Spleen (tissue), 11 donors: ENCODE data around the gene ZNF197. TPM values are rescaled to one million over a fixed set of nuclear protein-coding genes. Genes with fewer than 3 reads are reported as not detected.
A peak's percentile ranks its signal among the peaks of the same experiment; 100 is the strongest.

Experiments used
- DNase-seq: peaks from one replicate; pipeline ENCODE4 v3.0.0-alpha.2; 2020
- H3K27ac ChIP-seq, 8 donors: fragments of 200-600 bp; sonication (generic) in 7 of 8; 1 replicate in 4 of 8; 2 replicates in 4 of 8; pipeline versions ENCODE4 v1.5.0 to v1.8.0; 2016 to 2021; ENCODE audit warnings: inconsistent platforms in 4 of 8, mild to moderate bottlenecking in 4 of 8, moderate library complexity in 1 of 8
- H3K27me3 ChIP-seq, 7 donors: fragments of 200-600 bp; sonication (generic) in 6 of 7; replicated peaks in 1 of 7; 1 replicate in 4 of 7; 2 replicates in 3 of 7; pipeline versions ENCODE4 v1.5.0 to v1.8.0; 2016 to 2021; ENCODE audit warnings: inconsistent platforms in 3 of 7, mild to moderate bottlenecking in 1 of 7
- H3K36me3 ChIP-seq, 6 donors: fragments of 200-600 bp; sonication (generic) in 5 of 6; 1 replicate in 4 of 6; 2 replicates in 2 of 6; pipeline versions ENCODE4 v1.5.0 to v1.8.0; 2016 to 2021; ENCODE audit warnings: inconsistent platforms in 2 of 6
- H3K4me1 ChIP-seq, 6 donors: fragments of 200-600 bp; sonication (generic) in 5 of 6; 1 replicate in 3 of 6; 2 replicates in 3 of 6; pipeline versions ENCODE4 v1.5.0 to v1.8.0; 2016 to 2021; ENCODE audit warnings: inconsistent platforms in 3 of 6
- H3K4me3 ChIP-seq, 8 donors: fragments of 200-600 bp; sonication (generic) in 7 of 8; 1 replicate in 4 of 8; 2 replicates in 4 of 8; pipeline versions ENCODE4 v1.5.0 to v1.8.0; 2016 to 2021; ENCODE audit warnings: inconsistent platforms in 4 of 8, mild to moderate bottlenecking in 4 of 8, moderate library complexity in 2 of 8
- H3K9me3 ChIP-seq, 8 donors: fragments of 200-600 bp; sonication (generic) in 7 of 8; 1 replicate in 4 of 8; 2 replicates in 4 of 8; pipeline versions ENCODE4 v1.5.0 to v1.8.0; 2016 to 2021; ENCODE audit warnings: inconsistent platforms in 4 of 8
- CTCF ChIP-seq, 11 experiments: fragments of 200-600 bp in 7 of 11; fragments of 450-650 bp in 4 of 11; sonication (generic) in 4 of 11; IDR thresholded peaks in 8 of 11; conservative IDR thresholded peaks in 3 of 11; 1 replicate in 7 of 11; 2 replicates in 4 of 11; pipeline versions ENCODE4 v1.4.0 to v1.8.0; 2016 to 2021; ENCODE audit warnings: antibody characterized with exemption in 11 of 11, inconsistent platforms in 4 of 11, mild to moderate bottlenecking in 1 of 11
- POLR2A ChIP-seq, 3 donors: fragments of 450-650 bp; IDR thresholded peaks; one replicate each; pipeline ENCODE4 v1.5.1; 2017; ENCODE audit warnings: antibody characterized with exemption in 3 of 3, mild to moderate bottlenecking in 1 of 3
- POLR2AphosphoS5 ChIP-seq, 3 donors: sonication (generic); formaldehyde crosslinking; IDR thresholded peaks; one replicate each; pipeline ENCODE4 v1.5.1; 2017; ENCODE audit warnings: antibody characterized with exemption in 3 of 3
- WGBS, 5 donors: extraction: QIAGEN DNeasy Blood & Tissue Kit in 3 of 5; methylation state at CpG; one replicate each; pipeline versions ENCODE4 v1.1.5 to v1.1.7; 2013 to 2018; 5-methylcytosine and 5-hydroxymethylcytosine counted together
- intact Hi-C: fragments of 100-400 bp; cut with DNase I; formaldehyde crosslinking; loops from one replicate; pipeline ENCODE4 v1.15.0; 2023; ENCODE audit warnings: low total_unique reads
- polyA plus RNA-seq, 3 donors: library from polyadenylated mRNA; stranded (reverse); fragments of 200-250 nt; gene quantifications; one replicate each; pipeline ENCODE4 v1.2.1, GENCODE V29; 2013
- total RNA-seq, 7 donors: library from RNA; depleted of rRNA in 3 of 7; stranded (reverse); fragments of >200 nt in 3 of 7; fragmentation: NEBNext Ultra II Directional in 4 of 7; extraction: Animal tissue kit (Norgen Biotek cat#: 25700) in 4 of 7; gene quantifications; one replicate each; pipeline versions ENCODE4 v1.1.0 to v1.2.1, GENCODE V29; 2016 to 2021
- donor health status: healthy with polysubstance abuse.
- donor health status: DM: no; HTN: no; CAD: no; lungs with moderate emphysema.
- donor health status: DM: no; HTN: no; CAD: no.
- donor health status: Bipolar disorder and iron deficiency.
- donor health status: healthy.
- donor health status: DM: no; HTN: no; CAD: no.
- donor health status: DM: yes; HTN: yes; CAD: no.

ZNF197 gene
- total and polyA plus RNA-seq, 10 donors = 4.9 to 21.0 (median 15.9) TPM

DNA sequence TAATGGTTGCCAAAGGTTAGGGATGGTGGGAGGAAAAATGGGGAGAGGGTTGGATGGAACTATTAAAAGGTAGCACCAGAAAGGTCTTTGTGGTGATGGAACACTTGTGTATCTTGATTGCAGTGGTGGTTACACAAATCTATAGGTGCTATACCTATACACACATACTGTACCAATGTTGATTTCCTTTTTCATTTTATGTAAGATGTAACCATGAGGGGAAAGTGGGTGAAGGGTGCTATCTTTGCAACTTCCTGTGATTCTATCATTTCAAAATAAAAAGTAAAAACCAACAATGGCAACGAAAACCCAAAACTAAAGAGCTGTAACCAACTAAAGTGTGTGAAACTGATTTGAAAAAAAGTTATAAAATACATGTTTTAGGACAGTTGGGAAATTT is 22.9 kb downstream of the ZNF197 start:
- DNase-seq = no peak
- H3K9me3 ChIP-seq = peaks cover 0 to 49% (median 36%) of the 10 kb centered on the region in 8 donors
- H3K27me3 ChIP-seq = no peaks in the 10 kb centered on the region
- intact Hi-C loops = no loop called here
- TF ChIP-seq POLR2AphosphoS5 (IDR thresholded peaks at IDR 0.05) (no peak), POLR2A (IDR thresholded peaks at IDR 0.05) (no peak), CTCF (IDR thresholded peaks at IDR 0.05 in 8 of 11, conservative IDR thresholded peaks at IDR 0.05 in 3 of 11) (no peak)
- H3K4me1 ChIP-seq = peaks cover 0 to 25% (median 15%) of the 10 kb centered on the region in 6 donors
- 67 to 76% (median 71%) methylated on average over 1 of the region's 1 CpG for WGBS, 5 donors
- no peak overlapping the region for H3K27ac ChIP-seq
- peaks cover 3 to 40% (median 27%) of the 10 kb centered on the region in 6 donors for H3K36me3 ChIP-seq
- H3K4me3 ChIP-seq = peak overlapping the region in 1 of 8 donors; percentile 77

DNA sequence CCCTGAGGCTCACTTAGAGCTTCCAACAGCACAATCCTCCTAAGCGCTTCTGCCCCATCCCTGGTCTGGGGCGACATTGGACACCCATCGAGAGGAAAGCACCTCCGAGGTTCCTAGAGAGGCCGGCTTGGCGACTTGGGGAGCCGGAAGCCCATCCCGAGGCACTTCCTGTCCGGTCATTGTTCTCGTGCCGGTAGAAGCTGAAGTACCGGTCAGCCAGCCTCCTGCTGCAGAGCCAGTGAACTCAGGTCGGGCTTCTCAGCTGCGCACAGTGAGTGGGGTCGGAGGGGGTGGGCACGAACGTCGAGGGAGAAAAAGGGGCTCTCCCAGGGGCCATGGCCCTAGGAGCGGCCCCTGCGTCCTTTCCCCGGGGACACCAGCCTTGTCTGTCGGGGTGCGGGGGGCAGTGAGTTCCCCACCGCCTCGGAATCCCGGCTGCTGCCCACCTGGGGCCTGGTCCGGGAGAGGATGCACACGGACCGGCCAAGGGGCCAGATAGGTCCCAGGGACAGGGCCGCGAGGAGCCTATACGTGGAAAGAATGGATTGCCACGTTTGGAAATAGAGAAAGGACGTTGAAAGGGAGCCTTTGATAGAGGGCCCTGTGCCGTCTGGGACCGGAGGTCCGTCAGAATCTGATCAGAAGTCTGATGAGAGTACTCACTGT is 23.9 kb downstream of the ZNF197 start, which contains the start of gene ZNF35:
Gene ZNF35, plus strand, starts transcription at position 169 of the 666 bp plus-strand sequence. CDS start 2,336 bp downstream, outside the sequence.
- intact Hi-C loops = no loop called here
- 0 to 1% (median 1%) methylated on average over 25 to 37 of the region's 37 CpGs for WGBS, 5 donors
- H3K27ac ChIP-seq = peak within 1 kb of the TSS; percentile 6 to 83 (median 74)

GRCh38 chr3:44649709-44650108 is 24.9 kb downstream of the ZNF197 start:
- DNase-seq = no peak
- Histone ChIP-seq H3K4me1 (peaks cover 0 to 25% (median 15%) of the 10 kb centered on the region in 6 donors), H3K27me3 (no peaks in the 10 kb centered on the region), H3K27ac (no peak overlapping the region), H3K4me3 (peak overlapping the region in 1 of 8 donors; percentile 77), H3K36me3 (peaks cover 0 to 43% (median 38%) of the 10 kb centered on the region in 6 donors), H3K9me3 (peaks cover 0 to 43% (median 17%) of the 10 kb centered on the region in 8 donors)
- TF ChIP-seq CTCF (IDR thresholded peaks at IDR 0.05 in 8 of 11, conservative IDR thresholded peaks at IDR 0.05 in 3 of 11) = no peak
- TF ChIP-seq POLR2A (IDR thresholded peaks at IDR 0.05) = no peak
- WGBS, 5 donors = 88 to 99% (median 91%) methylated on average over 1 of the region's 1 CpG
- intact Hi-C loops = no loop called here

More for the DNA sequence above, 23.9 kb downstream of the ZNF197 start, which contains the start of gene ZNF35:
- Histone ChIP-seq H3K36me3 (peaks cover 0 to 40% (median 29%) of the 10 kb centered on the region in 6 donors), H3K4me1 (peaks cover 0 to 25% (median 15%) of the 10 kb centered on the region in 6 donors), H3K27me3 (no peaks in the 10 kb centered on the region), H3K9me3 (peaks cover 0 to 46% (median 27%) of the 10 kb centered on the region in 8 donors), H3K4me3 (peak within 1 kb of the TSS; percentile 54 to 92 (median 78))
- peak; percentile 74 to 82 (median 81) for TF ChIP-seq POLR2AphosphoS5 (IDR thresholded peaks at IDR 0.05)
- no peak for TF ChIP-seq POLR2A (IDR thresholded peaks at IDR 0.05)
- DNase-seq = peak; percentile 90

DNA sequence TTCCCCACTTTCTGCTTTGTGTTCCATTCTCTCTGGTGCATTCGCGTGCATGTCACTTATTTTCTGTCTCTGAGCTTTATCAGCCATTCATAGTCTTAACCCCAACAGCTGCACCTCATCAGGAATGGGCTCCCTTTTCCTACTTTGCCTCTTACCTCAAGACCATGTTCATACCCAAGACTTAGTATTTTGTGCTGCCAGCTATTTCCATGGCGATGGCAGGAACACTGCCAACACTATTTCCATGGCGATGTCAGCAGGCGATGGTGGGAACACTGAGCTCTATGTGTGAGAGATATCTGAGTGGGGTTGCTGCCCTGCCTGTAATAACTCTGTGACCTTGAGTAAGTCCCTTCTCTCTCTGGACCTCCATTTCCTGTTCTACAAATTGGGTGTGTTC is 29.2 kb downstream of the ZNF197 start:
- Histone ChIP-seq H3K27me3 (no peaks in the 10 kb centered on the region), H3K4me1 (peaks cover 0 to 12% (median 7%) of the 10 kb centered on the region in 6 donors), H3K36me3 (peaks cover 9 to 86% (median 76%) of the 10 kb centered on the region in 6 donors), H3K4me3 (no peak overlapping the region), H3K27ac (no peak overlapping the region), H3K9me3 (peaks cover 3 to 50% (median 24%) of the 10 kb centered on the region in 8 donors)
- intact Hi-C loops = no loop called here
- TF ChIP-seq POLR2AphosphoS5 (IDR thresholded peaks at IDR 0.05) (no peak), POLR2A (IDR thresholded peaks at IDR 0.05) (no peak), CTCF (IDR thresholded peaks at IDR 0.05 in 8 of 11, conservative IDR thresholded peaks at IDR 0.05 in 3 of 11) (no peak)
- 94 to 100% (median 97%) methylated on average over 5 of the region's 5 CpGs for WGBS, 5 donors
- no peak for DNase-seq
